HG02623 (cell line): ENCODE measurements around the gene FZR1.
"Not testable (repeated sequence)": the region's sequence is repeated elsewhere in the genome, so short reads cannot be mapped to it uniquely, and the experiment has no call there.

Source experiments
- ATAC-seq: cut with Tn5 transposase; IDR thresholded peaks from one replicate; pipeline ENCODE4 v1.9.1; 2021; ENCODE audit warnings: moderate library complexity; ENCODE audit not compliant: unreplicated experiment

The FZR1 gene

DNA sequence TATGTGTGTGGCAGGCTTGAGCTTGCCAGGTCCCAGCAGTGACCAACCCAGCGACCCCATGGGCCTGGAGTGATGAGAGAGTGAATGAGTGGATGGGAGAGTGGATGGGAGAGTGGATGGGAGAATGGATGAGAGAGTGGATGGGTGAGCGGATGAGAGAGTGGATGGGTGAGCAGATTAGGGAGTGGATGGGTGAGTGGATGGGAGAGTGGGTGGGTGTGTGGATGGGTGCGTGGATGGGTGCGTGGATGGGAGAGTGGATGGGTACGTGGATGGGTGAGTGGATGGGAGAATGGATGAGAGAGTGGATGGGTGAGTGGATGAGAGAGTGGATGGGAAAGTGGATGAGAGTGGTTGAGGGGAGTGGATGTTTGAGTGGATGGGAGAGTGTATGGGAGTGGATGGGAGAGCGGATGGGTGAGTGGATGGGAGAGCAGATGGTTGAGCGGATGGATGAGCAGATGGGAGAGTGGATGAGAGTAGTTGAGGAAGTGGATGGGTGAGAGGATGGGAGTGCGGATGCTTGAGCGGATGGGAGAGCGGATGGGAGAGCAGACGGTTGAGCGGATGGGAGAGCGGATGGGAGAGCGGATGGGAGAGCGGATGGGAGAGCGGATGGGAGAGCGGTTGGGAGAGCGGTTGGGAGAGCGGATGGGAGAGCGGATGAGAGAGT lies 22.6 kb downstream of the FZR1 start:
- ATAC-seq = no peak

DNA sequence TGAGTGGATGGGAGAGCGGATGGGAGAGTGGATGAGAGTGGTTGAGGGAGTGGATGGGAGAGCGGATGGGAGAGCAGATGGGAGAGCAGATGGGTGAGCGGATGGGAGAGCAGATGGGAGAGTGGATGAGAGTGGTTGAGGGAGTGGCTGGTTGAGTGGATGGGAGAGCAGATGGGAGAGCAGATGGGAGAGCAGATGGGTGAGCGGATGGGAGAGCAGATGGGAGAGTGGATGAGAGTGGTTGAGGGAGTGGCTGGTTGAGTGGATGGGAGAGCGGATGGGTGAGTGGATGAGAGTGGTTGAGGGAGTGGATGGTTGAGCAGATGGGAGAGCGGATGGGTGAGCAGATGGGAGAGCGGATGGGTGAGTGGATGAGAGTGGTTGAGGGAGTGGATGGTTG lies 23.2 kb downstream of the FZR1 start:
- ATAC-seq = not testable (repeated sequence)

DNA sequence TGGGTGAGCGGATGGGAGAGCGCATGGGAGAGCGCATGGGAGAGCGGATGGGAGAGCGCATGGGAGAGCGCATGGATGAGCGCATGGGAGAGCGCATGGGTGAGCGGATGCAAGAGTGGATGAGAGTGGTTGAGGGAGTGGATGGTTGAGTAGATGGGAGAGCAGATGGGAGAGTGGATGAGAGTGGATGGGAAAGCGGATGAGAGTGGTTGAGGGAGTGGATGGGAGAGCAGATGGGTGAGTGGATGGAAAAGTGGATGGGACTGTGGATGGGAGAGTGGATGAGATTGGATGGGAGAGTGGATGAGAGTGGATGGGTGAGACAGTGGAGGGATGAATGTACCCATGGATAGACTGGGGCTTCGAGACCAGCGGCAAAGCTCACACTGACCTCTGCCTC lies 24.3 kb downstream of the FZR1 start:
- ATAC-seq = no peak

DNA sequence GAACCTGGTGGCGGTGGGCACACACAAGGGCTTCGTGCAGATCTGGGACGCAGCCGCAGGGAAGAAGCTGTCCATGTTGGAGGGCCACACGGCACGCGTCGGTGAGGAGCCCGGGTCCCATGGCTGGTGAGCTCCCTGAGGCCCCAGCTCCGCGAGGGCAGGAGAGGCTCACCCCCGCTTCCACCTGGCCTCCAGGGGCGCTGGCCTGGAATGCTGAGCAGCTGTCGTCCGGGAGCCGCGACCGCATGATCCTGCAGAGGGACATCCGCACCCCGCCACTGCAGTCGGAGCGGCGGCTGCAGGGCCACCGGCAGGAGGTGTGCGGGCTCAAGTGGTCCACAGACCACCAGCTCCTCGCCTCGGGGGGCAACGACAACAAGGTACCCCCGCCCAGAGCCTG lies 25.6 kb downstream of the FZR1 start:
- ATAC-seq = no peak

DNA sequence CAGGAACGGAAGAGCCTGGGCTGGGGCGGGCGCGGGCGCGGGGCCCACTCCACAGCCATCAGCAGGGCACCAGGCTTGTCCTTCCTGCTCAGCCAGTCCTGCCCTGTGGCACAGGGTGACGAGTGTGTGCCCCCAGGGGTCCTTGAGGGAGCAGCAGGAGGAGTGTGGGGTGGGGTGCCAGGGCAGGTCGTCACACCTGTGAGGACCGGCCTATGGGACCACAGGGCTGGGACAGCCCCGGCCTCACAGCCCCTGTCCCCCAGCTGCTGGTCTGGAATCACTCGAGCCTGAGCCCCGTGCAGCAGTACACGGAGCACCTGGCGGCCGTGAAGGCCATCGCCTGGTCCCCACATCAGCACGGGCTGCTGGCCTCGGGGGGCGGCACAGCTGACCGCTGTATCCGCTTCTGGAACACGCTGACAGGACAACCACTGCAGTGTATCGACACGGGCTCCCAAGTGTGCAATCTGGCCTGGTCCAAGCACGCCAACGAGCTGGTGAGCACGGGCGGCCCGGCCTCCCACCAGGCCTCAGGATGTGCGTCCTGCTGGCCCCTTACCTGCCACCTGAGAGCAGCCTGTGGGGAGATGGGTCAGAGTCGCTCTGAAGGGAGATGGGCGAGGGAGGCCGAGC lies 26.2 kb downstream of the FZR1 start:
- no peak for ATAC-seq

DNA sequence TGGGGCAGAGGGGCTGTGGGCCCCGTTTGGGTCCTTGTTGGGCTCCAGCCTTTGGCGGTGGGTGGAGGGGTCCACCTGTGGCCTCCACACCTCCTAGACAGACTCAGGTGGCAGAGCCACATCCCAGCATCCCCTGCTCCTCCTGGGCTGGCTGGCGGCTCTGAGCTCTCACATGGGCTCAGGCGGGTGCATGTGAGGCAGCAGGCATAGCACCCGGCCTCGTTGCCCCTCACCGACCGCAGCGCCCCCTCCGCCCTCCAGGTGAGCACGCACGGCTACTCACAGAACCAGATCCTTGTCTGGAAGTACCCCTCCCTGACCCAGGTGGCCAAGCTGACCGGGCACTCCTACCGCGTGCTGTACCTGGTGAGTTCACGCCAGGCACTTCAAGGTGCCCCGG lies 26.9 kb downstream of the FZR1 start:
- ATAC-seq = no peak

DNA sequence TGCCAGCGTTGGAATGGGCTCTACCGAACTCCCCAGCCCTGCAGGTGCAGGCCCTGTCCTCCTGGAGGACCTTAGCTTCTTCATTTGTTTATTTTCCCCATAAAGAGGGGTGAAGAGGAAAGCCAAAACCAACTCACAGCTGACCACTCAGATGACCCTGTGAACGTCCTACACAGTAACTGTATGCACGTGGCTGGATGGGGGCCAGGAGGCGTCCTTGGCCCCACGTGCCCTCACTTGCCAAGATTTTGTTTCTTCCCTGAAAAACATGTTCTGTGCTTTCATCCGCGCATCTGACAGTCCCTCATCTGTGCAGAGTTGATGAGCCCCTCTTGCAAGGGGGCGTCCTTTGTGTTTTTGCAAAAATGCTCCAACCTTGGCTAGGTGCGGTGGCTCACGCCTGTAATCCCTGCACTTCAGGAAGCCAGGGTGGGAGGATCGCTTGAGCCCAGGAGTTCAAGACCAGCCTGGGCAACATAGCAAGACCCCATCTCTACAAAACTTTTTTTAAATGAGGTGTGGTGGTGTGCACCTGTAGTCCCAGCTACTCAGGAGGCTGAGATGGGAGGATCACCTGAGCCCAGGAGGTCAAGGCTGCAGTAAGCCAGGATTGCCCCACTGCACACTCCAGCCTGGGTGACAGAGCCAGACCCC lies 27.6 kb downstream of the FZR1 start:
- ATAC-seq = no peak

DNA sequence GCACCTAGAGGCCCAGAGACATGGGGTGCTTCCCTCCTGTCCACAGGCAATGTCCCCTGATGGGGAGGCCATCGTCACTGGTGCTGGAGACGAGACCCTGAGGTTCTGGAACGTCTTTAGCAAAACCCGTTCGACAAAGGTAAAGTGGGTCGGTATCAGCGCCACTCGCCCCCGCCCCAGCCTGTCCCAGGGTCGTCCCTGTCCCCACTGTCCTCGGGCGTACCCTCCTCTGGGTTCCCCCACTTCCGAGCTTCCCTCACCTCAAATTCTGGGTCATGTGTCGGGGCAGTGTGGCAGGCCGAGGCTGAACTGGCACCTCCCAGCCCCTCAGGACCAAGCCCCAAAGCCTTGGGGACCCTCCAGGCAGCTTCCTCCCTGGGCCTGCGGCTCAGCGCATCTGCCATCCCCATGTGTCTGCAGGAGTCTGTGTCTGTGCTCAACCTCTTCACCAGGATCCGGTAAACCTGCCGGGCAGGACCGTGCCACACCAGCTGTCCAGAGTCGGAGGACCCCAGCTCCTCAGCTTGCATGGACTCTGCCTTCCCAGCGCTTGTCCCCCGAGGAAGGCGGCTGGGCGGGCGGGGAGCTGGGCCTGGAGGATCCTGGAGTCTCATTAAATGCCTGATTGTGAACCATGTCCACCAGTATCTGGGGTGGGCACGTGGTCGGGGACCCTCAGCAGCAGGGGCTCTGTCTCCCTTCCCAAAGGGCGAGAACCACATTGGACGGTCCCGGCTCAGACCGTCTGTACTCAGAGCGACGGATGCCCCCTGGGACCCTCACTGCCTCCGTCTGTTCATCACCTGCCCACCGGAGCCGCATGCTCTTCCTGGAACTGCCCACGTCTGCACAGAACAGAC lies 28.5 kb downstream of the FZR1 start:
- ATAC-seq = no peak

DNA sequence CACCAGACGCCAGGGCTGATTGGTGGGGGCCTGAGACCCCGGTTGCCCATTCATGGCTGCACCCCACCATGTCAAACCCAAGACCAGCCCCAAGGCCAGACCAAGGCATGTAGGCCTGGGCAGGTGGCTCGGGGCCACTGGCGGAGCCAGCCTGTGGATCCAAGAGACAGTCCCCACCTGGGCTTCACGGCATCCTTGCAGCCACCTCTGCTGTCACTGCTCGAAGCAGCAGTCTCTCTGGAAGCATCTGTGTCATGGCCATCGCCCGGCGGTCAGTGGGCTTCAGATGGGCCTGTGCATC lies 29.1 kb downstream of the FZR1 start:
- no peak for ATAC-seq

DNA sequence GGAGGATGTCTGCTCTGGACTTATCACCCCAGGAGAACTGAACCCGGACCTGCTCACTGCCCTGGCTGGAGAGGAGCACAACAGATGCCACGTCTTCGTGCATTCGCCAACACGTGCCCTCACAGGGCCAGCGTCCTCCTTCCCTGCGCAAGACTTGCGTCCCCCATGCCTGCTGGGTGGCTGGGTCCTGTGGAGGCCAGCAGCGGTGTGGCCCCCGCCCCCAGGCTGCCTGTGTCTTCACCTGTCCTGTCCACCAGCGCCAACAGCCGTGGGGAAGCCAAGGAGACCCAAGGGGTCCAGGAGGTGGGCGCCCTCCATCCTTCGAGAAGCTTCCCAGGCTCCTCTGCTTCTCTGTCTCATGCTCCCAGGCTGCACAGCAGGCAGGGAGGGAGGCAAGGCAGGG lies 29.5 kb downstream of the FZR1 start:
- no peak for ATAC-seq

DNA sequence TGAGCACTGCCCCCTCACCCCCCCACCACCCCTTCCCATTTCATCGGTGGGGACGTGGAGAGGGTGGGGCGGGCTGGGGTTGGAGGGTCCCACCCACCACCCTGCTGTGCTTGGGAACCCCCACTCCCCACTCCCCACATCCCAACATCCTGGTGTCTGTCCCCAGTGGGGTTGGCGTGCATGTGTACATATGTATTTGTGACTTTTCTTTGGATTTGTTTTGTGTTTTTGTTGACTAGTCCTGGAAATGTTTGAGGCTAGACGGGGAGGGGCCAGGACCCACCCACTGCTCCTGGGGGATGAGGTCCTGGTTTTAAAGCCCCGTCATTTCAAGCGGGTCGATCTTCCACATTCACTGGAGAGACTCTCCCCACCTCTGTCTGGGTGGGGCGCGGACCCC lies 29.9 kb downstream of the FZR1 start:
- no peak for ATAC-seq

DNA sequence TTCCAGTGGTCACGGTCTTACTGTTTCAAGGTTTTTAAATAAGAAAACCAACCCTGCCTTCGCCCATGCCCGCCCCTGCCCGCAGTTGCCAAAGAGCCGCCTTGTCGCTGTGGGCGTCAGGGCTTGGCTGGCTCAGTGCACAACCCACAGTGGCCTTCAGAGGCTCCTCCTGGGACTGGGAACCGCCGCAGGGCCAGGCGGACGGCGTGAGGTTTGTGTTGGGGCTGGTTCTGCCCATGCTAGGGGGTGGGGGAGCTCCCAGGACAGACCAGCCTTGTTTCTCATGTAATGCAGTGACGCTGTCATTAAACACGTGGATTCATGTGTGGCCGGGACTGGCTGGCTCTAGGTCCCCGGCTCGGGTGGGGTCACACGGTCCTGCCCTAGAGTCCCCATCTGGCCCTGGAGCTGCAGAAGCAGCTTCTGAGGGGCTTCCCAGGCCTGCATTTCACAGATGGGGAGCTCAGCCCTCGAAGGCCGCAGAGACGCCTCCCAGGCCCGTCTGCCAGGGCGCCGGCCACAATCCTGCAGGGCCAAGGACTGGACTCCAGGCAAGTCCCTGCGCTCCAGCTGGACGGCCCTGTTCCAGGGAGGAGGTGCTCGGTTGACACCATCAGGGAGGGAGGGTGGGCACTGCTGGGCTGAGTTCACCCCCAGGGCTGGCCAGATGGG lies 30.5 kb downstream of the FZR1 start:
- no peak for ATAC-seq

DNA sequence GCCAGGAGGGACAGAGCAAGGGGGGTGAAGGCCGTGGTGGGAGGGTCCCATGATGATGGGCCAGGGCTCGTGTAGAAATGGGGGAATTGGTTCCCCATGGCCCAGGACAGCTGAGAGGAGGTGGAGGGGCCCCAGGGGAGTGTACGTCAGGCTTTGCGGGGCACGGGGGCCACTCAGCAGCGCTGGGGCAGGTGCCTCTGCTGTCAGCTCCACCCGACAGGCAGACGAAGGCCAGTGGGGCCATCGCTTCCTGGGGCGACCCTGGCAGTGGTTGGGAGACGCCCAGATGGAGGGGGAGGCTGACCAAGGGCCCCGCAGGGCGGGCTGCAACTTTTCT lies 31.0 kb downstream of the FZR1 start:
- ATAC-seq = no peak

DNA sequence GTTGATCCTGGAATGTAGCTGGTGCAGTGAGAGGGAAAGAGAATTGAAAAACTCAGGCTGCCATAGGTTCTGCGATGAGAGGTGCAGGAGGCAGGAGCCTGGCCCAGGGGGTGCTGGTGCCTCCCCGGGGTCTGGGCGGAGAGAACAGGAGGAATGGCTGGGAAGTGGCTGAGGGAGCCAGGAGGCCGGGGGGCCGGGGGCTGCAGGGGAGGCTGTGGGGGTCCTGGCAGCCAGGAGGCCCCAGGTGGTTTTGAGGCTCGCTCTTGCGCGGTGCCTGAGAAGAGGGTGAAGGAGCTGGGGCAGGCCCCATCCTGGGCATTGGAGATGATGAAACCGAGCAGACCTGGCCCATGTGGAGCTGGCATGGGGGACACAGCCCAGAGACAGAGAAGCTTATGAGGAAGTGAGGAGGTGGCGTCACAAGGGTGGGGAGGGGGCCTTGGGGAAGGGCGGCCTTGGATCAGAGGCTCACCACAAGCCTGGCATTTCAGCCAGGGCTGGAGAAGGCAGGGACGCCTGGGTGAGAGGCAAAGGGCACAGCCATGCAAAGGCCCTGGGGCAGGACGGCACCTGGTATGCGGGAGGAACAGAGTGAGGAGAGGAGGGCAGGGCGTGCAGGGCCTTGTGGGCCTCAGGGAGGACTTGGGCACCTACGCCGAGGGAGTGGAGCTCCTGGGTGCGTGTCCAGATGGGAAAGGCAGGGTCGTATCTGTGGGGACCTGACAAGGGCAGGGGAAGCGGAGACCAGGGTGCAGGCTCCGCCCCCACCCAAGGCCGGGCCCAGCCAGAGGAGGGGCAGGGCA lies 31.5 kb downstream of the FZR1 start:
- no peak for ATAC-seq

DNA sequence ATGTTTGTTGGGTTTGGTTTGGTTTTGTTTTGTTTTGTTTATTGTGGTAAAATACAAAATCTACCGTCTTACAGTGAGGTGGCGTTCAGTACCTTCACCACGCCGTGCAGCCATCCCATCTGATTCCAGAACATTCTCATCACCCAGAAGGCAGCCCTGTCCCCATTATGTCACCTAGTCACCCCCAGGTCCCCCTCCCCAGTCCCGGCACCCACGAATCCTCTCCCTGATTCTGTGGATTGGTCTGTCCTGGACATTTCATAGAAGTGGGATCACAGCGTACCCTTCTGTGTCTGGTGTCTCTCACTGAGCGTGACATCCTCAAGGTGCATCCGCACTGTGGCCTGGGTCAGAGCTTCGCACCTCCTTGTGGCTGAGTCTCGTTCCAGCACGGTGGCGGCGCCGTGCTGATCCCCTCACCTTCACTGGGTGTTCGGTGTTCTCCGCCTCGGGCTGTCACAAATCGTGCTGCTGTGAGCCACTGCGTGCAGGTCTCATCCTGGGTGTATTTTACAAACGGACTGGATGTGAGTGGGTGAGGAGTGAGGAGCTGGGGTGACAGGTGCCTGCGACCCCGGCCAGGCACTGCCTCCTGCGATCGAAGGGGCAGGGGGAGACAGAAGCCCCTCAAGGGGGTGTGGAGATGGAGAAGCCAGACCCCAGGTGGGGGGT lies 32.3 kb downstream of the FZR1 start:
- no peak for ATAC-seq

DNA sequence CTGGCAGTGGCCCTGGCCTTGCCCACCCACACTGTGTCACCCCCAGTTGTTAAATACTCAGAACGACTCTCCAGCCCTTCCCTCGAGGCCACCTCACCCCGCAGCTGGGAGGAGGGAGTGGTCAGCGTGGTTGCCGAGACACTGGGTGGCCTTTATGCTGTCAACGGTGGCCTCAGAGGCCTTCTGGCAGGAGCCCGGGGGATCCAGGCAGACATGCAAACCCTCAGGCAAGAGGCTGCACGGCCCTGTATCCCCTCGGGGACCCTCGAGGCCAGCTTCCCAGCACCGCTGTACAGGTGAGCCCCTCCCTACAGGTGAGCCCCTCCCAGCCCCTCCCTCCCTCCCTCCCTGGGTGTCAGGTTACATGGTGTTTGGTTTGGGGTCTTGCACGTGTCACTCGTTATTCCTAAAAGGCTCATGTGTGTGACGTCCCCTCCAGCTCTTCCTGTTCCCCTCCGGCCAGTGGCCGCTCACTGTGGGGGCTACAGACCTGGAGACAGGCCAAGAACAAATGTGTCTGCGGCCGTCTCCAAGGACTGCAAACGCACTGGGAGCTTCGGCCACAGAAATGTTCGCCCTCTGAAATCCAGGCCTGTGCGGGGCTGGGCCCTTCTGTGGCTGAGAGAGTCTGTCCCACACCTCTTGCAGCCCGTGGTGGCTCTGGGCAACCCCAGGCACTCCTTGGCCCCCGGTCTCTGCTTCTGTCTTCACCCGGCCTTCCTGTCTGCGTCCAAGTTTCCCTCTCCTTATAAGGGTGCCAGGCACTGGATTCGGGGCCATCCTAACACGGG lies 33.0 kb downstream of the FZR1 start, which contains the start of gene TEKTIP1:
Gene TEKTIP1 (plus strand): TSS at position 210 of the 791 bp plus-strand sequence. CDS start 4 bp downstream, at position 214.
- no peak for ATAC-seq

DNA sequence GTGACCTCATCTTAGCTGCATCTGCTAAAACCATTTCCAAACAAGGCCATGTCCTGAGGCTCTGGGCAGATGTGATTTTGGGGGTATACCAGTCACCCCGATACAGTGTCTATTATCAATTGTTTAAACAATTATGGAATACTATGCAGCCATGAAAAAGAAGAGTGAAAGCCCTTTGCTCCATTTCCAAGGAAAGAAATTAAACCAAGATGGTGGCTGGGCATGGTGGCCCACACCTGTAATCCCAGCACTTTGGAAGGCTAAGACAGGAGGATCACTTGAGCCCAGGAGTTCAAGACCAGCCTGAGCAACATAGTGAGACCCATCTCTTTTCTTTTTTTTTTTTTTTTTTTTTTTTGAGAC lies 33.6 kb downstream of the FZR1 start:
- ATAC-seq = no peak

DNA sequence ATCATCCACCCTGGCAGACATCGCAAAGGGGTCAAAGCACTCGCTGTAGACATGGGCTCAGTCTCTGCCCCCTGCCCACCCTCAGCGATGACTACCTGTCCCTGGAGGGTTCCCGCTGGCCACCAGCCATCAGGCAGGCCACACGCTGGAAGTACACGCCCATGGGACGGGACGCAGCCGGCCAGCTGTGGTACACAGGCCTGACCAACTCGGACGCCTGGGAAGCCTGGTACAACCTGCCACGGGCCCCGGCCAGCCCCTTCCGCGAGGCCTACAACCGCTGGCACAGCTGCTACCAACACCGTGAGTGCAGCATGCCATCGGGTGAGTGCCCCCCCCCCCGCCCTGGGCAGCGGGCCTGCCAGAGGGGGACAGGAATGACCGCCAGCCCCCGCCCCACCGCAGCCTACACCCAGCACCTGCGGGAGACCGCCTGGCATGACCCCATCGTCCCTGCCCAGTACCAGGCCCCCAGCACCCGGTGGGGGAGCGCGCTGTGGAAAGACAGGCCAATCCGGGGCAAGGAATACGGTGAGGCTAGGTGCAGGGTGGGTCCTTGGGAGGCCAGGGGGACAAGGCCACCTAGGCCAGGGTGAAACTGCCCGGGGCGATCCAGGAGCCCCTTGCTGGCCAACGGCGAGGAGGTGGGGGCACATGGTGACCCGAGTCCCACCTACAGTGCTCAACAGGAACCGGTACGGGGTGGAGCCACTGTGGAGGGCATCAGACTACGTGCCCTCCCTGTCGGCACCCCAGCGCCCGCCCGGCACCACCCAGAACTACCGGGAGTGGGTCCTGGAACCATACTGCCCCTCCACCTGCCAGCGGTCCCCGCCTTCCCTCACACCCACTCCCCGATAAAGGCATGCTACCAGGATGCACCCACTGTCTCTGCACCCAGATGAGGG lies 37.3 kb downstream of the FZR1 start:
- no peak for ATAC-seq
